22Rv1 (cell line): ENCODE results near the gene SNRPA.

Experiments used
- H3K27ac ChIP-seq: fragments of 450-650 bp; 2 replicates; pipeline ENCODE4 v1.5.1; 2017
- CTCF ChIP-seq: fragments of 450-650 bp; IDR thresholded peaks from 2 replicates; pipeline ENCODE4 v1.5.1; 2017; ENCODE audit warnings: mild to moderate bottlenecking
- ZFX ChIP-seq: fragments of 450-650 bp; IDR thresholded peaks from 2 replicates; pipeline ENCODE4 v1.6.1; 2017; ENCODE audit warnings: antibody characterized with exemption, borderline replicate concordance

The SNRPA gene

GRCh38 chr19:40741527-40742390 lies 9.2 kb upstream of the SNRPA start:
- TF ChIP-seq CTCF (no peak), ZFX (no peak)
- peak overlapping the region; percentile 51 for H3K27ac ChIP-seq

- H3K27ac ChIP-seq = no peak overlapping the region
- TF ChIP-seq CTCF = no peak
- TF ChIP-seq ZFX = no peak
These were observed 8.5 kb upstream of the SNRPA start for GRCh38 chr19:40742477-40742876.

- TF ChIP-seq CTCF = no peak
- TF ChIP-seq ZFX = no peak
- no peak overlapping the region for H3K27ac ChIP-seq
These were observed 8.1 kb upstream of the SNRPA start for GRCh38 chr19:40742886-40743285.

GRCh38 chr19:40743926-40744325 lies 7.1 kb upstream of the SNRPA start:
- TF ChIP-seq ZFX (no peak), CTCF (no peak)

GRCh38 chr19:40744554-40745401 lies 6.2 kb upstream of the SNRPA start:
- TF ChIP-seq ZFX (no peak), CTCF (no peak)
- 0 out of 2 replicates have a peak overlapping the region, but pooled peaks have one; percentile 13 for H3K27ac ChIP-seq

More at GRCh38 chr19:40743926-40744325, 7.1 kb upstream of the SNRPA start:
- no peak overlapping the region for H3K27ac ChIP-seq

- 0 out of 2 replicates have a peak overlapping the region, but pooled peaks have one; percentile 30 for H3K27ac ChIP-seq
- TF ChIP-seq ZFX = no peak
- no peak for TF ChIP-seq CTCF
These were observed 5.6 kb upstream of the SNRPA start for GRCh38 chr19:40745402-40745780.
